Activated T-helper 9 cell treated with anti-CD3 and anti-CD28 coated beads, Interleukin-2, amount 50 U/mL, for 16 hours (primary cell): ENCODE results near the gene CFAP45.
"Not testable (repeated sequence)": the region's sequence is repeated elsewhere in the genome, so short reads cannot be mapped to it uniquely, and the experiment has no call there.

Source experiments
- DNase-seq: peaks from one replicate; pipeline ENCODE4 v3.0.0-alpha.2; 2020; ENCODE audit warnings: low read depth

Gene CFAP45

DNA sequence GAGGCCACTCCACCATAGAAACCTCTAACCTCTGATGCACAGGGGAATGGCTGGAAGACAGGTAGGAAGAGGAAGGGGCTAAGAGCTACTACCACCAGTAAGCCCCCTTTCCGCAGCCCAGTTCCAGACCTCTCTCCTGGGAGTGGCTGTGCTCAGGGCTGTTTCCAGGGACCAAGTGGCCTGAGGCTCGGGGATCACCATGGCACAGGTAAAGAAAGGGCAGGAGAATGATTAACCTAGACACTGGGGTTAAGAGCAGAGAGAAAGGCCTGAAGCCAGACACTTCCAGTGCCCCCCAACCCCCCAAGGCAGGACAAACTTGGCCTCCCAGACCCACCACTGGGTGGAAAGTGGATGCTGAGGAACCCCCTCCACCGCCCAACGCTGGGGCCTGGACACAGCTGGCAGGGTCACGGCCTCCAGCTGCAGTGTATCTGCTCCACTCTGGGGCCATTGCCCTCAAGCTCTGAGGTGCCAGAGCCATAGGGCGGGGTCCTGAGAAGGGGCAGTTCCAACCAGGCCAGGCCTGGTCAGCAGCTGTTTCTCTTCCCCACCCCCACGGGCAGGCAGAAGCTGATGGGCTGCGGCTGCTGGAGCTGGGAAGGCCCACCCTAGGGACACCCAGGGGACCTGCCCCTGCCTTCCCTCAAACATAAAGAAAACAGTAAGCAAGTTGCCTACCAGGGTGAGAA, 22.7 kb upstream of the CFAP45 start:
- no peak for DNase-seq

- DNase-seq = no peak
These were observed 21.9 kb upstream of the CFAP45 start for GRCh38 chr1:159921700-159922504.

GRCh38 chr1:159921251-159921650, 21.3 kb upstream of the CFAP45 start:
- DNase-seq = no peak

GRCh38 chr1:159920651-159921050, 20.7 kb upstream of the CFAP45 start:
- DNase-seq = no peak

DNA sequence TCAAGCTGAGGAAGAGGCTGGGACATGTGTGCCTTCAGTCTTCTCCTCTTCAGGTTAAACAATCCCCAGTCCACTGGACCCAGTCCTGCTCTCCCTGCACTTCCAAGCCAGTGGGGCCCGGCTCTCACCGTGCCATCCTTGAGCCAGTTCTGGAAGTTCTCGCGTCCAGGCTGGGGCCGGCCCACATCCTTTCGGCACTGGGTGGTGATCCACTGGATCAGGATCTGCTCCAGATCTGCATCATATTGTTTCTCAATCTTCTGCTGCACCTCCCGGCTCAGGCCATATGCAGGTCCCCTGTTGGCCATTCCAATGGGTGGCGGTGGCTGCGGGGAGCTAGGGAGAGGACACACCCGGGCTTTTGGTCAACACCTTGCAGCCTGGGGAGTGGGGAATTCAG, 20.2 kb upstream of the CFAP45 start:
- DNase-seq = no peak

GRCh38 chr1:159919236-159919865, 19.4 kb upstream of the CFAP45 start:
- DNase-seq = no peak

DNA sequence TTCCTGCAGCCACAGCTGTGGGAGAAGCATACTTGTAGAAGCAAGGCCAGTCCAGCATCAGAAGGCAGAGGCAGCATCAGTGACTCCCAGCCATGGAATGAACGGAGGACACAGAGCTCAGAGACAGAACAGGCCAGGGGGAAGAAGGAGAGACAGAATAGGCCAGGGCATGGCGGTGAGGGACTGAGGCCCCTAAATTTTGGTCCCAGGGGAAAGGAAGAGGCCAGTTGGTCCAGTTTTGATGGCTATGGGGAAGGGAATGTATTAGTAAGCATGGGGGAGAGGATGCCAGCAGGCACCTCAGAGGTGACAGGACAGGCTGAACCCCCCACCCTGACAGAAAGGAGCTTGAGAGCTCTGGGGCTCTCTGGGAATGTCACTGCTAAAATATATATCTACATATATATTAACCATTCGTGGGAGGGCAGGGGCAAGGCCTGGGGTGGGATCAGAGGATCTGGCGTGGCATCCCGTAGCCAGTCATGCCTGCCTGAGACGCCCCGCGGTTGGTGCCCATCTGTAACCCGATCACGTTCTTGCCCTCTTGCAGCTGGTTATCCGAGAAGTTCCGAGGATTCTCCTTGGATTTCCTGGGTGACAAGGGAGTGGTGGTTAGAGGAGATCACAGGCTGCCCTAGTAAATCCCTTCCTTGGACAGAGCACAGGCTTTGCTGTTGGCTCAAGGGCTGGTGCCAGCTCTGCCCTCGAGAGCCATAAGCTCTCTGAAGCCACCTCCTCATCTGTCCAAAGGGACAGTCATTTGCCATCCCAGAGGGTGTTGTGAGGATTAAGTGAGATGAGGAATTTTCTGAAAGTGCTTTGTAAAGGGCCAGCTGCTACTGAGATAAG, 18.6 kb upstream of the CFAP45 start:
- no peak for DNase-seq

DNA sequence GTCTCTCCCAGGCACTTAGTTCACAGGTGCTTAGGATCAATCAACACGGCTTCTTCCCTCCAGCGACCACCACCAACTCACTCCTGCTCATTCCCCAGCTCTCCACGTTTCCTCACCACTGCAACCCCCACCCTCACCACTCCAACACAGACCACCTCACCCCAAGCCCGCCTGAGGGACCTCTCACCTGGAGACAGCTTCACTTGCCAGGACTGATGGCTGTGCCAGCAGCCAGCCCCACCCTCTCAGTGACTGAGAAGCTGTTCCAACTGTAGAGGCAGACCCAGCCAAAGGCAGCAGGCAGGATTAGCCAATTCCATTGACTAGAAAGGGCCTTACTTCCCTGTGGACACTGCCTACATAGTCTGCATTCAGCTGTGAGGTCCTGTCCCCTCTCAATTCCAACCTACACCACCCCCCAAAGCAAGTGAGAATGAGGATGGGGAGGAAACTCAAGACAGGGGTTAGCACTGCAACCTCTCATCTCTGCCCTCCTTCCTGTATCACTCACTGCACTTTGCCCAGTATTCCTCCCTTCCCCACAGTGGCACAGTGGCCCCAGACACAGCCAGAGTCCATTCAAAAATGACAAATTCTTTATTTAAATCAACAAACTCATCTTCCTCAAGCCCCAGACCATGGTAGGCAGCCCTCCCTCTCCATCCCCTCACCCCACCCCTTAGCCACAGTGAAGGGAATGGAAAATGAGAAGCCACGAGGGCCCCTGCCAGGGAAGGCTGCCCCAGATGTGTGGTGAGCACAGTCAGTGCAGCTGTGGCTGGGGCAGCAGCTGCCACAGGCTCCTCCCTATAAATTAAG, 17.8 kb upstream of the CFAP45 start:
- no peak for DNase-seq

- no peak for DNase-seq
These were observed 16.5 kb upstream of the CFAP45 start for GRCh38 chr1:159916242-159917051.

- DNase-seq = no peak
These were observed 15.7 kb upstream of the CFAP45 start for GRCh38 chr1:159915571-159916241.

DNA sequence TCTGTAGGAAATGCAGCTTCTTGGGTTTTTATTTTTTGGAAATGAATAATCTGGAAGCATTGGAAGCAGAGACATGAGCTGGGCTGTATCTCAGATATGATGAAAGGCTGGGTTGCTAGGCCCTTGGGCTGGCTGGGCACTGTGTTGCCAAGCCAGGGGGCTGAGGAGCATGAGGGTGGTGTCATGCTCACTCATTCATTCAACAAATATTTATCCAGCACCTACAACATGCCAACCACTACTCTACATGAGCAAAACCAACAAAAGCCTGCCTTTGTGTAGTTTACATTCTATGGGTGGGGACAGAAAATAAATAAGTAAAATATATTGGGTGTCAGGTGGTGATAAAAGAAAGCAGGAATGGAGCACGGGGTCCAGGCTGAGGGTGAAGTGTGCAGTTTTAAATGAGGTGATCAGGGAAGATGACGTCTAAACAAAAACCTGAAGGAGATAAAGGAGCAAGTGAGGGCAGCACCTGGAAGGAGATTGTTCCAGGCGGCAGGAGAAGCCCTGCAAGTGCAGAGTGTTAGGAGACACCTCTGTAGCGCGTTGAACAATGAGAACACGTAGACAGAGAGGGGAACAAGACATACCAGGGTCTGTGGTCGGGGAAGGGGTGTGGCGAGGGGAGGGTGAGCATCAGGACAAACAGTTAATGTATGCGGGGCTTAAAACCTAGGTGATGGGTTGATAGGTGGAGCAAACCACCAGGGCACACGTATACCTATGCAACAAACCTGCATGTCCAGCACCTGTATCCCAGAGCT, 14.5 kb upstream of the CFAP45 start:
- DNase-seq = no peak

DNA sequence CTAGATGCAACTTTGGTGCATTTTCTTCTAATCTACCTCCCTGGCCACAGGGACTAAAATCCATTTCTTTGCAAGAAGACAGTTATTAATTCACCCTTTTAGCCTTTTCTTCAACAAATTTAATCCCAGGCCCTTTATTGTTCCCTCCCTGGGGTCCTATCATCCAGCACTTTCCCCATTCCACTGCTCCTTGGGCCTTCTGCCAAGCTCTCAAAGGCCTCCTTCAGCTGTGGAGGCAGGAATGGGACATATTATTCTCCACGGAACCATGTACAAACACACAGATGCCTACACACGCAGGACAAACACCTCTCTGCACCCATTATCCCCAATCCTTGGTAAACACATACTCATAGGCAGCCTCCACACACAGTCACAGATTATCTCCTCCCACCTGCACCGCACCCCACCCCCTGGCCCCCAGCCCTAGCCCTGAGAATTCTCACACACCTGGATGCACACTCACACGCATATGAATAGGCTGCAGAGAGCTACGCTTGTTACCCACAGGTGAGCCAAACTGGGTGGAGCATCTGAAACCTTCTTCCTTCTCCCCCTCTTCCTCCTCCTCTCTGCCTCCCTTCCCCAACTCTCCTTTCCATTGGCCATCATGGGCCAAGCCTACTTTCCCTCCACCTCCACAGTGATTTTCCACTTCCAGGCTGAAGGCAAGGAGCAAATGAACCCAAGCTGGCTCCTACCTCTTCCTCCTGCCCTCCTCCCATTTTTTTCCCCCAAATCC, 13.7 kb upstream of the CFAP45 start:
- DNase-seq = no peak

GRCh38 chr1:159911326-159912070, 11.5 kb upstream of the CFAP45 start:
- DNase-seq = no peak

DNA sequence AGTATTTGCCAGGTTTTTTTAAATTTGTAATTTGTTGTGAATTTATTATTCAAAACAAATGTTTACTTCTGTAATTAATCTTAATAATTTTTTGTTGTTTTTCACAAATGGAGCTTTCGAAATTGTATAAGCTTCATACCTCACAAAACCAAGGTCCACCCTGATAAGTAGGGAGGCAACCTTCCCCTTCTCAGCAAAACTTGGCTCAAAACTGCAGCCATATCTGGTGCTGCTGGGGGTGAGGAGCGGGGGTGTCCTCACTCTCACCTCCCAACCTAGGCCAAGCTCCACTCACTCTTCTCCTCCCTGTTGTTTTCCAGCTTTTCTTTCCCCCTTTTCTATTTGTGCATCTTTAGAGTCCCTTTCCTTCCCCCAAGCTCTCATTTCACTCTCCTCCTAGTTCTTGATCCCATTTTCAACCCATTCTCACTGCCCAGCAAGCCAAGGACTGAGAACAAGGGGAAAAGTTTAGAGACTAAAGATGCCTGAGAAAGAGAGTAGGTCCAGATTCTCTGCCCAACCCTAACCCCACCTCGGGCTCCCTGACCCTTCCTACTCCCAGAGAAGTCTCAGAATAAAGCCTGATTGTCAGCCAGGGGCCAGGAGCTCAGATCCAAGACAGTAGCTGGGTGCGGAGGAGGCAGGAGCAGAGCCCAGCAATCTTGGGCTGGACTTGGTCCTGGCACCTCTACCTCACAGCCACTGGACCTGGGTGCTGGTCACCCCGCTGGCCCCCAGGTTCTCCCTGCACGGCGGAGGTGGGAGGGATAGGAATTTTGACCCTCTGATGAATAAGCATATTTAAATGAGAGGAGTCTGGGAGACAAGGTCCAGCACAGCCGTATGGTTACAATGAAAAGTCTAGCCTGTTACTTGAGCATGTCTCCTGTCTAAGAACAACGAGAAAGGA, 8.3 kb upstream of the CFAP45 start:
- DNase-seq = no peak

- DNase-seq = no peak
These were observed 7.0 kb upstream of the CFAP45 start for GRCh38 chr1:159906960-159907359.

GRCh38 chr1:159904036-159904435, 4.1 kb upstream of the CFAP45 start:
- DNase-seq = not testable (repeated sequence)

GRCh38 chr1:159902541-159902940, 2.6 kb upstream of the CFAP45 start:
- no peak for DNase-seq
